Measurements from ENCODE around the gene C16orf95. TPM values are rescaled to one million over a fixed set of nuclear protein-coding genes. Genes with fewer than 3 reads are reported as not detected.

Gene C16orf95
- total and polyA plus RNA-seq, 4 donors = 0.48 to 4.3 (median 2.1) TPM

GRCh38 chr16:87322360-87322759, 5.2 kb upstream of the C16orf95 start:
- 91% methylated on average over 9 of the region's 9 CpGs for WGBS, 2 donors
- TF ChIP-seq CTCF (IDR thresholded peaks at IDR 0.05; ENCODE audit: control extremely low read depth, extremely low read depth) = no peak
- Histone ChIP-seq H3K9me3 (ENCODE audit: control insufficient read depth in 4 of 4, insufficient read depth in 3 of 4, low read length in 3 of 4) (no peaks in the 10 kb centered on the region), H3K4me1 (ENCODE audit: control insufficient read depth in 5 of 5, insufficient read depth in 5 of 5, low read length in 5 of 5) (peaks cover 3 to 22% (median 6%) of the 10 kb centered on the region in 5 donors), H3K27me3 (ENCODE audit: control insufficient read depth in 3 of 3, insufficient read depth in 3 of 3, low read length in 2 of 3) (no peaks in the 10 kb centered on the region), H3K36me3 (ENCODE audit: control insufficient read depth in 4 of 4, insufficient read depth in 4 of 4, low read length in 4 of 4) (peaks cover 0 to 3% (median 0%) of the 10 kb centered on the region in 4 donors), H3K9ac (ENCODE audit: insufficient read depth in 1 of 2, low read length in 2 of 2) (no peak overlapping the region), H3K4me3 (no peak overlapping the region), H3K27ac (ENCODE audit: low read depth in 1 of 2, low read length in 1 of 2) (no peak overlapping the region)
- no peak for ATAC-seq (ENCODE audit: insufficient read depth, low FRiP score)
- no peak for DNase-seq

GRCh38 chr16:87321336-87322107, 4.3 kb upstream of the C16orf95 start:
- Histone ChIP-seq H3K4me3 (no peak overlapping the region), H3K4me1 (ENCODE audit: control insufficient read depth in 5 of 5, insufficient read depth in 5 of 5, low read length in 5 of 5) (peaks cover 3 to 20% (median 6%) of the 10 kb centered on the region in 5 donors), H3K9ac (ENCODE audit: insufficient read depth in 1 of 2, low read length in 2 of 2) (no peak overlapping the region), H3K9me3 (ENCODE audit: control insufficient read depth in 4 of 4, insufficient read depth in 3 of 4, low read length in 3 of 4) (no peaks in the 10 kb centered on the region), H3K27me3 (ENCODE audit: control insufficient read depth in 3 of 3, insufficient read depth in 3 of 3, low read length in 2 of 3) (no peaks in the 10 kb centered on the region), H3K36me3 (ENCODE audit: control insufficient read depth in 4 of 4, insufficient read depth in 4 of 4, low read length in 4 of 4) (peaks cover 0 to 3% (median 0%) of the 10 kb centered on the region in 4 donors), H3K27ac (ENCODE audit: low read depth in 1 of 2, low read length in 1 of 2) (no peak overlapping the region)
- ATAC-seq (ENCODE audit: insufficient read depth, low FRiP score) (no peak), DNase-seq (no peak)
- 84 to 85% methylated on average over 20 of the region's 20 CpGs for WGBS, 2 donors
- no peak for TF ChIP-seq CTCF (IDR thresholded peaks at IDR 0.05; ENCODE audit: control extremely low read depth, extremely low read depth)

- no peak for TF ChIP-seq CTCF (IDR thresholded peaks at IDR 0.05; ENCODE audit: control extremely low read depth, extremely low read depth)
- Histone ChIP-seq H3K9ac (ENCODE audit: insufficient read depth in 1 of 2, low read length in 2 of 2) (no peak overlapping the region), H3K27me3 (ENCODE audit: control insufficient read depth in 3 of 3, insufficient read depth in 3 of 3, low read length in 2 of 3) (no peaks in the 10 kb centered on the region), H3K36me3 (ENCODE audit: control insufficient read depth in 4 of 4, insufficient read depth in 4 of 4, low read length in 4 of 4) (peaks cover 0 to 3% (median 0%) of the 10 kb centered on the region in 4 donors), H3K27ac (ENCODE audit: low read depth in 1 of 2, low read length in 1 of 2) (no peak overlapping the region), H3K9me3 (ENCODE audit: control insufficient read depth in 4 of 4, insufficient read depth in 3 of 4, low read length in 3 of 4) (no peaks in the 10 kb centered on the region), H3K4me1 (ENCODE audit: control insufficient read depth in 5 of 5, insufficient read depth in 5 of 5, low read length in 5 of 5) (peaks cover 3 to 15% (median 6%) of the 10 kb centered on the region in 5 donors), H3K4me3 (no peak overlapping the region)
- WGBS, 2 donors = 88 to 91% methylated on average over 12 of the region's 12 CpGs
- no peak for ATAC-seq (ENCODE audit: insufficient read depth, low FRiP score)
- no peak for DNase-seq
These were observed 3.5 kb upstream of the C16orf95 start for GRCh38 chr16:87320510-87321227.

All from lung (tissue), 12 donors.